ENCODE data around the gene SAMD11. TPM values are rescaled to one million over a fixed set of nuclear protein-coding genes. Genes with fewer than 3 reads are reported as not detected.

SAMD11 gene
- polyA plus RNA-seq, 2 of the 4 experiments (the other 2 are of a cell fraction) = 22.4 to 52.8 TPM

- peaks cover 13% of the 10 kb centered on the region; the same call in 2 of the 3 replicates for H3K4me1 ChIP-seq
- DNase-seq (ENCODE audit: low read depth in 1 of 2, low spot score in 1 of 2) = no peak
- H3K27ac ChIP-seq = peak overlapping the region; percentile 89 to 93
- H3K4me3 ChIP-seq = peak overlapping the region; percentile 84
- peak; percentile 56 to 59 for ATAC-seq
- no peak for FAIRE-seq
- ChIA-PET CTCF (interaction anchor here (0.6 to 1.4 kb wide), 3 partner anchors 11 to 56 kb away, joined by 3 to 4 read pairs (median 3); no protein-coding TSS in a partner anchor), POLR2A (interaction anchor here (1.2 to 1.4 kb wide), 2 partner anchors 15 to 16 kb away, joined by 3 to 4 read pairs; no protein-coding TSS in a partner anchor)
- 0 out of 2 replicates have a peak, but pooled peaks have one; percentile 0 for TF ChIP-seq MAX (IDR thresholded peaks at IDR 0.05)
- no peak for TF ChIP-seq MAFK (IDR thresholded peaks at IDR 0.05; ENCODE audit: partially characterized antibody)
- H3K4me2 ChIP-seq = peak overlapping the region; percentile 82
- no peaks in the 10 kb centered on the region for H3K9me3 ChIP-seq
- 41% methylated on average over 16 of the region's 57 CpGs for WGBS (ENCODE audit: missing lambda C conversion rate)
Observed at GRCh38 chr1:959731-960362, 36.1 kb downstream of the SAMD11 start.

DNA sequence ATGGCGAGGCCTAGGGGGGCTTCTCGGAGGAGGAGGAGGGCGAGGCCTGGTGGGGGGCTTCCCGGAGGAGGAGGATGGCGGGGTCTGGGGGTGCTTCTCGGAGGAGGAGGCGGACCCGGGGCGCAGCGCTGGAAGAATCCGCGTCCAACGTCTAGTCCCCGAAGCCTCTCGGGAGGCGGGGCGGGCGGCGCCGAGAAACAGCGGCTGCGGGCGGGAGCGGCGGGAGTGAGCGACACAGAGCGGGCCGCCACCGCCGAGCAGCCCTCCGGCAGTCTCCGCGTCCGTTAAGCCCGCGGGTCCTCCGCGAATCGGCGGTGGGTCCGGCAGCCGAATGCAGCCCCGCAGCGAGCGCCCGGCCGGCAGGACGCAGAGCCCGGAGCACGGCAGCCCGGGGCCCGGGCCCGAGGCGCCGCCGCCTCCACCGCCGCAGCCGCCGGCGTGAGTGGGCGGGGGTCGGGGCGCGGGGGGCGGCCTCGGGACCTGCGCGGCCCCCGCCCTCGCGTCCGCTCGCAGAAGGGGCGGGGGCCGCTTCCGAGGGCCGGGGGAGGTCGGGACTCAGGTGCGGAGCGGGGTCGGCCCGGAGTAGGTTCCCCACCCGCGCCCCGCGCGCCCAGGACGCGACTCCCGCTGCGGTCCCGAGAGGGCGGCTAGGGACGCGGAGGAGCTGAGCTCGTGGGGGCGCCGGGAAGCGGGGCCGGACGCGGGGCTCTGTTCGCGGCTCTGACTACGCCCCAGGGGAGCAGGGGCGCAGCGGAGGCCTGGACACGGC is 36.8 kb downstream of the SAMD11 start, which contains the start of gene KLHL17:
Gene KLHL17 (plus strand): TSS at position 222 of the 769 bp plus-strand sequence. CDS start 110 bp downstream, at position 332.
- WGBS (ENCODE audit: missing lambda C conversion rate) = no CpG with 5 or more reads among the region's 109 CpGs
- FAIRE-seq = no peak
- peak in 1 of 2 experiments; percentile 62 for DNase-seq (ENCODE audit: low read depth in 1 of 2, low spot score in 1 of 2)
- Histone ChIP-seq H3K27ac (peak within 1 kb of the TSS; percentile 89 to 93), H3K4me2 (peak within 1 kb of the TSS; percentile 82), H3K4me1 (peaks cover 13% of the 10 kb centered on the region), H3K4me3 (peak within 1 kb of the TSS; percentile 84), H3K9me3 (no peaks in the 10 kb centered on the region)
- CTCF ChIA-PET = interaction anchor here (0.8 kb wide), 1 partner anchor 19 kb away, joined by 3 read pairs; no protein-coding TSS in a partner anchor
- POLR2A ChIA-PET = no interaction called here
- no peak for TF ChIP-seq RAD21 (conservative IDR thresholded peaks at IDR 0.05 in 1 of 2, IDR thresholded peaks at IDR 0.05 in 1 of 2)
- TF ChIP-seq, protein P1, sequence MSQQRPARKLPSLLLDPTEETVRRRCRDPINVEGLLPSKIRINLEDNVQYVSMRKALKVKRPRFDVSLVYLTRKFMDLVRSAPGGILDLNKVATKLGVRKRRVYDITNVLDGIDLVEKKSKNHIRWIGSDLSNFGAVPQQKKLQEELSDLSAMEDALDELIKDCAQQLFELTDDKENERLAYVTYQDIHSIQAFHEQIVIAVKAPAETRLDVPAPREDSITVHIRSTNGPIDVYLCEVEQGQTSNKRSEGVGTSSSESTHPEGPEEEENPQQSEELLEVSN (IDR thresholded peaks at IDR 0.05; ENCODE audit: borderline replicate concordance, low read depth) = no peak
- no peak for TF ChIP-seq RNF2 (IDR thresholded peaks at IDR 0.05; ENCODE audit: borderline replicate concordance, low read depth)
- peak in 1 of 2 experiments; percentile 37; a peak in 1 of 5 replicates for TF ChIP-seq JUN (IDR thresholded peaks at IDR 0.05)
- TF ChIP-seq HOXB13 (CRISPR knock-in tag; IDR thresholded peaks at IDR 0.05; ENCODE audit: low read depth) = no peak
- 0 out of 2 replicates have a peak, but pooled peaks have one; percentile 21 for TF ChIP-seq MAX (IDR thresholded peaks at IDR 0.05)
- TF ChIP-seq RFX5 (IDR thresholded peaks at IDR 0.05) = no peak
- TF ChIP-seq POLR2A (IDR thresholded peaks at IDR 0.05; ENCODE audit: low read length) = peak; percentile 35; the same call in 1 of the 2 replicates
- no peak for TF ChIP-seq USF2 (IDR thresholded peaks at IDR 0.05)
- TF ChIP-seq PHF8 (IDR thresholded peaks at IDR 0.05; ENCODE audit: borderline replicate concordance, low read depth) = no peak
- peak; percentile 98 for TF ChIP-seq ZFP36 (IDR thresholded peaks at IDR 0.05; ENCODE audit: borderline replicate concordance, partially characterized antibody)
- TF ChIP-seq MYC (IDR thresholded peaks at IDR 0.05; ENCODE audit: borderline replicate concordance, low read length) = no peak
- peak; percentile 72 to 81 for ATAC-seq

- Histone ChIP-seq H3K4me1 (peaks cover 20% of the 10 kb centered on the region), H3K4me3 (peak overlapping the region; percentile 84), H3K27ac (peak overlapping the region; percentile 89 to 93), H3K9me3 (no peaks in the 10 kb centered on the region), H3K4me2 (peak overlapping the region; percentile 82)
- no peak for DNase-seq (ENCODE audit: low read depth in 1 of 2, low spot score in 1 of 2)
- no peak for FAIRE-seq
- no peak for TF ChIP-seq CHD4 (IDR thresholded peaks at IDR 0.05; ENCODE audit: borderline replicate concordance)
- TF ChIP-seq PHF8 (IDR thresholded peaks at IDR 0.05; ENCODE audit: borderline replicate concordance, low read depth) = no peak
- no peak for TF ChIP-seq TFCP2L1 (CRISPR knock-in tag; IDR thresholded peaks at IDR 0.05)
- no peak for TF ChIP-seq ESRRA (IDR thresholded peaks at IDR 0.05; ENCODE audit: borderline replicate concordance, low read length)
- TF ChIP-seq HES2 (IDR thresholded peaks at IDR 0.05) = no peak
- no peak for TF ChIP-seq EP300 (IDR thresholded peaks at IDR 0.05)
- no peak for TF ChIP-seq CBX8 (IDR thresholded peaks at IDR 0.05)
- TF ChIP-seq CBX2 (IDR thresholded peaks at IDR 0.05; ENCODE audit: borderline replicate concordance, low read depth) = no peak
- no peak for TF ChIP-seq NPAS2 (CRISPR knock-in tag; IDR thresholded peaks at IDR 0.05; ENCODE audit: borderline replicate concordance)
- no peak for TF ChIP-seq MAZ (IDR thresholded peaks at IDR 0.05; ENCODE audit: borderline replicate concordance, low read depth, low read length)
- no peak for TF ChIP-seq MAX (IDR thresholded peaks at IDR 0.05)
- no peak for TF ChIP-seq MYC (IDR thresholded peaks at IDR 0.05; ENCODE audit: borderline replicate concordance, low read length)
- TF ChIP-seq FOSL2 (IDR thresholded peaks at IDR 0.05) = no peak
- no peak for TF ChIP-seq FOSL2 (CRISPR knock-in tag; IDR thresholded peaks at IDR 0.05)
- no peak for TF ChIP-seq HEYL (CRISPR knock-in tag; IDR thresholded peaks at IDR 0.05)
- no CpG with 5 or more reads among the region's 56 CpGs for WGBS (ENCODE audit: missing lambda C conversion rate)
- no peak for ATAC-seq
- POLR2A ChIA-PET = no interaction called here
- CTCF ChIA-PET = interaction anchor here (0.8 kb wide), 1 partner anchor 20 kb away, joined by 3 read pairs; no protein-coding TSS in a partner anchor
Observed at GRCh38 chr1:961132-961669, 37.5 kb downstream of the SAMD11 start.
